ENCODE measurements around the gene CTAG1B.

- TF ChIP-seq TAF1 (IDR thresholded peaks at IDR 0.05; ENCODE audit: low read depth, low read length) = no peak
- TF ChIP-seq POLR2A (IDR thresholded peaks at IDR 0.05; ENCODE audit: low read depth, low read length) = no peak
- TF ChIP-seq POLR2AphosphoS5 (IDR thresholded peaks at IDR 0.05; ENCODE audit: low read depth, low read length) = no peak
- TF ChIP-seq SPI1 (IDR thresholded peaks at IDR 0.05; ENCODE audit: low read depth, low read length) = no peak
Observed at GRCh38 chrX:154602766-154603437, 16.2 kb downstream of the CTAG1B start.

All from GM12891 (cell line).